AG20443 (cell line): ENCODE measurements around the gene GNRHR.
A peak's percentile ranks its signal among the peaks of the same experiment; 100 is the strongest.
"Not testable (repeated sequence)": the region's sequence is repeated elsewhere in the genome, so short reads cannot be mapped to it uniquely, and the experiment has no call there.

ENCODE experiments used
- DNase-seq: peaks from one replicate; pipeline ENCODE4 v3.0.0; 2012; ENCODE audit warnings: low spot score, mixed read lengths

The GNRHR gene

DNA sequence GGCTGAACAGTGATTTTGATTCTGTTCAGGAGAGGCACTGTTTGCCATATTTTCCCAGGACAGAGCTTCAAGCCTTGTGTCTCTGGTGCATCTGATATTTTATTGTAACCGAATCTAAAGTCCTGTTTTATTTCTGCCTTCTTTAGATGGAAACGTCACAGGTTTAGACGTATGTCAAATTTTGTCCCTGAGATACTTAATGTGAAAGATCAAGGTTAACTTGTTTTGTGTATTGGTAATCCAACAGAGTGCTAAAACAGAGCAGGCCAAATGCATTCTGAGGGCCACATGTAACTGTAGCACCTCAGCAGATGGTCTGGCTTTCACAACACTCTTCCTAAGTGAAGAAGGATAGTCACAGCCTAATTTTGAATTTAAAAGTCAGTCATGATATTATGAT lies at the start of gene GNRHR:
GNRHR (minus strand) TSS at position 101 of the 400 bp plus-strand sequence; CDS start at position 48, 53 bp downstream.
- no peak for DNase-seq

DNA sequence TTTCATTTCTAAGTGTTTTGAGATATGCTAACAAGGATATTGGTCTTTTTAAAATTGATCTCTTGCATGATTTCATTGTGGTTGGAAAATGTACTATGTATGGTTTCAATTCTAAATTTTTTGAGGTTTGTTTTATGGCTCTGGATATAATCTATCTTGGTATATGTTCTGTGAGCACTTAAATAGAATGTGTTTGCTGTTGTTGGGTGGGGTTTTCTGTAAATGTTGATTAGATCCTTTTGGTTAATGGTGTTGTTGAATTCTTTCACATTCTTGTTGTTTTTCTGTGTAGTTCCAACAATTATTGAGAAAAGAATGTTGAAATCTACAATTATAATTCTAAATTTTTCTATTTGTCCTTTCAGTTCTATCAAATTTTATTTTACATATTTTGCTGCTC lies 42.6 kb upstream of the GNRHR start:
- DNase-seq, result no peak

DNA sequence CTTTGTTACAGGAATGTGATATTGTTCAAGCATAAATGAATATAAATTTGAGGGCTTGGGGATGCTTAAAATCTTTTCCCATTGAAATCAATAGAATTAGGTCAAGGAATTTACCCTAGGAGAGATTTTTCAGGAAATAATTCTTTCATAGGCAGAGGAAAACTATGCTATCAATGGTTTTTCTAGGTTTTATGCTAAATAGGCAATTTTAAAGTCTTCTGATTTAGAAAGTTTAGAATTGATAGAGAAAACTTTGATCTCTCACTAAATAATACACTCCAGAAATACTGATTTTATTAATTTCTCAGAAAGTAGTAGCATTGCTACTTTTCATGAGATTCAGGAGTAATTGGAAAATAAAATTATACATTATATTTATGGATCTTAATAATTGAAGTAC lies 36.5 kb upstream of the GNRHR start:
- no peak for DNase-seq

DNA sequence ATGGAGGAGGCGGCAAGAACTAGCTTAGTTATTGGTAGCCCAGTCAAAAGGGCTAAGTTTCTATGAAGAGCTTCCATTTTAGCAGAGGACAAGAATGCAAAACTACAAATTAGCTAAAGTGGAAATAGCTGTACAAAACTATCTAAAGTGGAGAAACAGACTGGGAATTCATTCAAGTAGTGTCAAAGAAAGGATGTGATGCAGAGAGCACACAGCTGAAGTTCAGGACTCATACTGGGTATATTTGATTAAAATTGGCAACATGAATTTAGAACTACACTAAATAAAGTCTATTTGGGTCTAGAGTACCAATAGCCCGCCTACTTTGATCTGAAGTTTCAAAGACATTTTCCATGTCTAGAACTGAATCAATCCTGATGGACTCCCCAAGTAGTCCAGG lies 33.1 kb upstream of the GNRHR start:
- no peak for DNase-seq

GRCh38 chr4:67785528-67785927 lies 31.3 kb upstream of the GNRHR start:
- no peak for DNase-seq

GRCh38 chr4:67779631-67780030 lies 25.4 kb upstream of the GNRHR start:
- DNase-seq, result no peak

- no peak for DNase-seq
These were observed 22.6 kb upstream of the GNRHR start for GRCh38 chr4:67776746-67777145.

DNA sequence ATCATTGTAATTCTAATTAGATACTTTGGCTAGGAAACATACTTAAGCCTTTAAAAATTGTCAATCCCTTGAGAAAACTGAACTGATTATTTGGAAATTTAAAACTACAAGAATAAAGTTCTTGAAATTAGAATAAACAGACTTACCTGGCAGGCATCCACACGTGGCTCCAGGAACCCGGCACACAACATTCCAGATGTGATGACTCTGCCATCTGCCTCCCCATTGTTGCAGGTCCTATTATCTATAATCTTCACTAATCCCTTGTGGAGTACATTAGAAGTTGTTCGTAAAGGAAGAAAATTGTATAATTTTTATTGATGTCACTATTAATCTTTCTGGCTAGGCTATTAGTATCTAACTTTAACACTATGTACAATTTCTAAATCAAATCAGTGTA lies 16.2 kb upstream of the GNRHR start:
- no peak for DNase-seq

- no peak for DNase-seq
These were observed 11.7 kb upstream of the GNRHR start for GRCh38 chr4:67765928-67766327.

DNA sequence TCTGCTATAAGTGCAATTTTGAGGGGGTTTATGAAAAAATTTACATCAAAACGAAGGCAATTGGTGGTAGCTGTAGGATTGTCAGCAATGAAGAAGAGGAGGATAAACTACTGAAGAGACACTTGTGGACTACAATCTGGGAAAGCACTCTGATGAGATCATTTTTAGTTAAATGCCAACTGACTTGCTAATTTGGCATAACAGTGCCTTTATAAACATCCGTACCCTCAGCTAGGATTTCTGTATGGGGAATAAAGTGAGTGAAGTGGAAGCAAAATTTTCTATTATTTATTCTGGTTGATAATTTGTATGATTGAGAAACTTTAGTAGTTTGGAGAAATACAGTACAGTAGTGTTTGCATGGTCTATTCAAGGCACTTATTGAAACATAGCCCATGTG lies 11.2 kb upstream of the GNRHR start:
- no peak for DNase-seq

DNA sequence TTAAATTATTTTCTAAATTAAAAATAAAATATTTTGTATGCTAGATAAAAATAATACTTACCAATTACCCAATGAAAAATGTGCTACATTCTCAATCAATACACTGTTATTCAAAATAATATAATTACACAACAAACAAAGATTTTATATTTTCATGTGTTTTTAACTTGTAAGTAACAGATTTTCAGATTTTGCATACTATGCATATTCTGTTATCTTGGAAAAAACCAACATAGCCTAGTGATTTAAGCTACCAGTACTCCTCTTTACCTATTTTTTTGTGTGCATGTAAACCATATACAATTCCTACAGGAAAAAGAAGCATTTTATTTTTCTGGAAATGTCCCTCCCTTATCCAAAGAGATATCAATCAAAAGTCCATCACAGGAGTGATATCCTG lies 10.0 kb upstream of the GNRHR start:
- no peak for DNase-seq

DNA sequence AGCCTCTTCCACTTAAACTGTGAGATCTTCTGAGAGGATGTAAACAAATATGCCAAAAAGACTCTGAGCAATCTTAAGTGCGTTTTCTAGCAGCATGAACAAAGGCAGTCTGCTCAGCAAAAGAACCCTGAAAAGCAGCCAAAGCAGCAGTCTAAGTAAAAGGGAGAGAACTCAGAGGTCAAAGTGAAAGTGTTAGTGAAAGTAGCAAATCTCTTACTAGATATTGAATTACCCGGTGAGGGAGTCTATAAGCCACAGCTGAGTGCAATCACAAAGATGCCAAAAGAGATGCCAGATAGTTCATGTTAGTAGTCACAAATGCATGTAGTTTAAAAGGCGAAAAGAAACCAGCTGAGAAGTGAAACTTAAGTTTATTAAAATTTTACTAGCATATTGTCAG lies 7.9 kb upstream of the GNRHR start:
- peak; percentile 20 for DNase-seq

DNA sequence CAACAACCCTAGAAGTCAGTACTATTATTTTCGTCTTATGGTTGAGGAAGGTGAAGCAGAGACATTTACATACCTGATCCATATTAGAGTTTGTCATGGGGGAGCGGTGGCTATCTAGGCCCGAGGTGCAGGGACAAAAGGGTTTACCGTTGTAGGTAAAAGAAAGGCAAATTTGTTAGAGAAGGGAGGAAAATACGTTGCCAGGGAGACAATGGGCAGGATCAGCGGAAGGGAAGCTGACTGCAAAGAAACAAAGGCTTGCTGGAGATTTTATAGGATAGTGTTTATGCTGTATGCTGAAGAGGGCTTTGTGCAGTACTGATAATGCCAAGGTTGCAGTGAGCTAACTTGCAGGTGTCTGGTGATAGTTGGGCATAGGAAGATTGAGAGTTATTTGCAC lies 2.8 kb upstream of the GNRHR start:
- not testable (repeated sequence) for DNase-seq

- DNase-seq, result no peak
These were observed 1.8 kb upstream of the GNRHR start for GRCh38 chr4:67755974-67756373.

GRCh38 chr4:67751260-67751659 lies 2.9 kb downstream of the GNRHR start:
- no peak for DNase-seq

- DNase-seq, result no peak
These were observed 3.5 kb downstream of the GNRHR start for GRCh38 chr4:67750691-67751090.

DNA sequence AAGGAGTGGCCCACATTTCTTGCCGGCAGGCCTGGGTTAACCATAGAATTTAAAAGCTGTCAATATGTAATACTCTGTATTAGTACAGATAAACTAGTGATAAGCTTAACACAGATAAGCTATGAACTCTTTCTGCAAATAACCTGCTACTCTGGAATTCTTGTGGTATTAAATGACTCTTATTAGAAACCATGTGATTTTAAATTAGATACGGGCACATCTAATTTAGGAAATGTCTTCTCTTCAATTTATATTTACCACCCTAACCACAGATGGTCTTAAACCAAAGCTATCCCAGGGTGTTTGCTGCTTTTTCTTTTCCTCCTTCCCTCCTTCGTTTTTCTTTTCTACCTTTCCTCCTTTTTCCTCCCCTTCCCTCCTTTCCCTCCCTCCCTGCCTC lies 4.9 kb downstream of the GNRHR start:
- DNase-seq, result no peak

DNA sequence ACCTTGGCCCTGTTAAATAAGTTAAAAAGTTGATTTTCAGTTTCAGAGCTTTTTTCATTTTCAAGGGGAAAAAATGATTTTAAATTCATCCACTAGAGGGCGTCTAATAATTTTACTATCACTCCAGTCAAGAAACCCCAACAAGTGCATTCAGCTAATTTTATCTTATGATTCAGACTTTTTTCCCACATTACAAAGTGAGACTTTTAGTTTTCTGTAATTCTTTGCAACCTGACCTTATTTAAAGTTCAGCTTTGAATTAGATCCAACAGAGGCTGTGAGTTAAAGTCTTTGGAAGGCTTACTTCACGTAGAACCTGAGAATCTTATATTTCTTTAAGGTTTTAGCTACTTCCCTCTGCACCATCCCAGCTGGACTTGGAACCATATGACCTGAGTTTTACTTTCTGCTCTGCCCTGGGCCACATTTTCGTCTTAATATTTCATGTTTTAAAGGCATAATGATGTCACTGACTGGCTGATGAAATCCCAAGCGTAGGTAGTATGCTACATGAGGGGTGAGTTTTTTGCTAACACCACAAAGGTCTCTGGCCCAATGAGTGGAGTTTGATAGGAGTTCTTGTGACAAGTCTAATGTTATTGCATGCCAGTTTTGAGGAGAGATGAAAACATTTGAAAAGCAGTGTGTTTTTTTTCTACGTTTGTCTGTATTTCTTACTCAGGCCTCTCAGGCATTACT lies 7.2 kb downstream of the GNRHR start:
- DNase-seq, result peak; percentile 26

DNA sequence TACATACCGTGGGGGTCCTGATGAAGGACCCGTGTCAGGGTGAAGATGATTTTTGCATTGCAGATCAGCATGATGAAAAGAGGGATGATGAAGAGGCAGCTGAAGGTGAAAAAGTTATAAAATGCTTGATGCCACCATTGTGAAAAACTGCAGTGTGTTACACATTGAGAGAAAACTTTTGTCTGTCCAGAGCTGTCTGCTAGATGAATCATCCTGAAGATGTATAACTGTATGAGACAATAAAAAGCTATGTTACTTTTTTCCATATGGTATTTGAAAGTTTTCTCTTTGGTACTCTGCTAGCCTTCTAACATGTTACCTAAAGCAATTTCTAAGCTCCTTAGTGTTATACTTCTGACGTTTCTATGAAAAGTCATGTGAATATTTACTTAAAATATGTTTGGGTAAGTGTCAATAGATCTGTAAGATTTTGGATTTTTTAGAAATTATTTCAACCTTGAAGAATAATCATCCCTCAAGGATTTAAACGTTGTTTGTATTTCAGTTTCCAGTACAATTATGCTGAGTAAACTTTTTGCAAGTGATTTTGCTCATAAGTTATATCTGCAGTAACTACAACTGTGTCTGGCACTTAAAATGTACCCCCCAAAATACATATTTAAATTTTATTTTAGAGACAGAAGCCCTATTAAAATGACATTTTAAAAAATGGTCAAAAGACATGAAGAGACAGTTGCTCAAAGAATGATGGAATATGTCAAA lies 9.5 kb downstream of the GNRHR start:
- no peak for DNase-seq

GRCh38 chr4:67743194-67743593 lies 11.0 kb downstream of the GNRHR start:
- DNase-seq, result no peak

GRCh38 chr4:67736262-67736661 lies 17.9 kb downstream of the GNRHR start:
- no peak for DNase-seq

- no peak for DNase-seq
These were observed 18.9 kb downstream of the GNRHR start for GRCh38 chr4:67735325-67735724.

GRCh38 chr4:67730511-67730910 lies 23.7 kb downstream of the GNRHR start:
- DNase-seq, result not testable (repeated sequence)
